Measurements from ENCODE around the gene SPC25.
"Not testable (repeated sequence)": the region's sequence is repeated elsewhere in the genome, so short reads cannot be mapped to it uniquely, and the experiment has no call there.

SPC25 gene

DNA sequence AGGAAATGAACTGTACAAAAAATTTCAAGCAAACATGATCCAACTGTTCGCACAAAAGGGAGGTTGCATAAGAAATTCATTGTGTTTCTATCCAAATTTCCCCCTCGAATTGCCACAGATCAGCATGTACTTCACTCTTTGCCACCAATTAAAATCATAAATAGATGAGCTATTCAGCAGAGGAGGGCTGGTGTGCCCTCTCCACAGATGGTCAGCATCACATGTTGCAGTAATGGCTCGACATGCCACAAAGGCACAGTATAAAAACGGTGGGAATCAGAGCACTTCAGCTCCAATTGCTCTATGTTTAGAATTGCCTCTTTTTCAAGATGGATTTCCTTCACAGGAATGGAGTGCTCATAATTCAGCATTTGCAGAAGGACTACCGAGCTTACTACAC, 10.8 kb upstream of the SPC25 start, which contains the start of gene G6PC2:
G6PC2 (plus strand) TSS at position 289 of the 400 bp plus-strand sequence; CDS start at position 330, 41 bp downstream.
- no peak for DNase-seq

DNA sequence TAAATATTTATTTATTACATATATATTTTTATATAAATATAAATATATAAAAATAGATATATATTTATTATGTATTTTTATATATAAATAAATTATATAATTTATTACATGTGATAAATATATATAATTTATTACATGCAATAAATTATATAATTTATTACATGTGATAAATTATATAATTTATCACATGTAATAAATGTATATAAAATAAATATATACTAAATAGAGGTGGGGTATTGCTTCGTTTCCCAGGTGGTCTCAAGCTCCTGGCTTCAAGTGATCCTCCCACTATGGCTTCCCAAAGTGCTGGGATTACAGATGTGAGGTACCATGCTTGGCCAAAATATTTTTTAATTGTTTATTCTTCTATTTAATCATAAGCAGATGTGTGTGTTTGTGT, 7.2 kb upstream of the SPC25 start:
- no peak for DNase-seq

DNA sequence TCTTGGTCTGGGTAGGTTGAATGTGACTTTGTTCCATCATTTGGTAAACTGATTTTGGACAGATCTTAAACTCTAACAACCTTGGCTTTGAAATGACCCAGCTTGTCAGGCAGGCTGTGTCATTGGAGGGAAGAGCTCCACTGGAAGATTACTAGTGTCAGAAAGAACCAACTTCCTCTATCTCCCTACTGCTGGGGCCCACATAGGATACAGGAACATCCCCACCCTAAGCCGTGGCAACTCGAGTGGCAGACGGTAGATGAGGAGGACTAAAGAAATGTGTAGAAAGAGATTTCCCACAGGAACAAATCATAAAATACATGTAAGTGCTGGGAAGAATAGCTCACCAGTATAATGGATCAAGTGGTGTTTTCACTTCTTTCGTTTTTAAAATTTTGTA, 6.6 kb upstream of the SPC25 start:
- DNase-seq = no peak

- peak; percentile 20 for DNase-seq
Observed at GRCh38 chr2:168895771-168896170, 5.5 kb upstream of the SPC25 start.

- DNase-seq = no peak
Observed at GRCh38 chr2:168894720-168895119, 4.5 kb upstream of the SPC25 start.

DNA sequence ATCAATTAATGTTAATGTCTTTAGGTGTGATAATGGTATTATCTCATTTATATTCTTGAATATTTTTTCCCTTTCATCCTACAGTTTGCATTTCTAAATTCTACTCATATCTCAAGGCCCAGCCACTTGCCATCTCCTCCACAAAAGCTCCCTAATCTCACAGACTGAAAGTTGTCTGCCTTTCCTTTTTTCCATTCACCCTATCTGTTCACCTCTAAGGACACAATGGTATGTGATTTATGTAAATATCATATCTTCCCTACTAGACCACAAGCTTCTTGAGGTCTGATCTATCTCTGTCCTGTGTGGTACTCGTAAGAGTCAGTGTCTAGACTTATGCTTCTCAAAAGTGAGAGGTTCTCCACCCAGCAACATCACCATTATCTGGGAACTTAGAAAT, 3.9 kb upstream of the SPC25 start:
- no peak for DNase-seq

GRCh38 chr2:168892327-168892726, 2.1 kb upstream of the SPC25 start:
- DNase-seq = no peak

- DNase-seq = no peak
Observed at GRCh38 chr2:168889635-168890005, 610 bp downstream of the SPC25 start.

- peak; percentile 20 for DNase-seq
Observed at GRCh38 chr2:168884975-168885374, 5.3 kb downstream of the SPC25 start.

DNA sequence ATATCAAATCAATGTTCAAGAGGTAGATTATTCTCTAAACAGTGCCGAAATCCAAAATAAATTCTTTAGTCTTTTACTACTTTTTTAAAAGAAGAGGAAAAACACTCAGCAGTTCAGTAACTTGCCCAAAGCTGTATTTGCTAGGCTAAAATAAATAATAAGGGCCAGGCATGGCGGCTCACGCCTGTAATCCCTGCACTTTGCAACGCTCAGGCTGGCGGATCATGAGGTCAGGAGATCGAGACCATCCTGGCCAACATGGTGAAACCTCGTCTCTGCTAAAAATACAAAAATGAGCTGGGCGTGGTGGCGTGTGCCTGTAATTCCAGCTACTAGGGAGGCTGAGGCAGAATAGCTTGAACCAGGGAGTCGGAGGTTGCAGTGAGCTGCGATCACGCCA, 8.1 kb downstream of the SPC25 start:
- not testable (repeated sequence) for DNase-seq

GRCh38 chr2:168874368-168875054, 15.7 kb downstream of the SPC25 start:
- no peak for DNase-seq

GRCh38 chr2:168870824-168871223, 19.4 kb downstream of the SPC25 start:
- not testable (repeated sequence) for DNase-seq

GRCh38 chr2:168870369-168870768, 19.9 kb downstream of the SPC25 start:
- DNase-seq = not testable (repeated sequence)

DNA sequence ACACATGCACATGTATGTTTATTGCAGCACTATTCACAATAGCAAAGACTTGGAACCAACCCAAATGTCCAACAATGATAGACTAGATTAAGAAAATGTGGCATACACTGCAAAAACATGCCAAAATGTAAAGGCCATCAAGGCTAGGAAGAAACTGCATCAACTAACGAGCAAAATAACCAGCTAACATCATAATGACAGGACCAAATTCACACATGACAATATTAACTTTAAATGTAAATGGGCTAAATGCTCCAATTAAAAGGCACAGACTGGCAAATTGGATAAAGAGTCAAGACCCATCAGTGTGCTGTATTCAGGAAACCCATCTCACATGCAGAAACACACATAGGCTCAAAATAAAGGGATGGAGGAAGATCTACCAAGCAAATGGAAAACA, 23.1 kb downstream of the SPC25 start:
- DNase-seq = not testable (repeated sequence)

GRCh38 chr2:168858146-168858545, 32.1 kb downstream of the SPC25 start:
- no peak for DNase-seq

- DNase-seq = no peak
Observed at GRCh38 chr2:168855601-168856000, 34.6 kb downstream of the SPC25 start.

DNA sequence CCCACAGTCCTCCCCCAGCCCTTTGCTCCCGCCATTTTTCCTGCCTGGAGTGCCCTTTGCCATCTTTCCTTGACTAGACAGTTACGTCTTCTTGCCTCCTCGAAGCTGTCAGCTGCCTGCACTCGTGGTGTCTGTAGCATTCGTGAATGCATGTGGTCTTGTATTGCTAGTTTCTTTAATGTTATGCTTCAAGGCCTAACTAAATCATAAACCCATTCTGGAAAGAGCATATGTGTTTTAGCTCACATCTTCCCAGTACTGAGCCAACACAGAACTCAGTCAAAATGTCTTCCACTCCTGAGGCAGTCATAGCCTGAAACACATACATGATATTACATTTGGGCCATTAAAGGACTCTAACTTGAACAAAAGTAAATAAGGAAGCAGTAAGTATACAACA, 35.6 kb downstream of the SPC25 start:
- no peak for DNase-seq

GRCh38 chr2:168853471-168853870, 36.8 kb downstream of the SPC25 start:
- no peak for DNase-seq

DNA sequence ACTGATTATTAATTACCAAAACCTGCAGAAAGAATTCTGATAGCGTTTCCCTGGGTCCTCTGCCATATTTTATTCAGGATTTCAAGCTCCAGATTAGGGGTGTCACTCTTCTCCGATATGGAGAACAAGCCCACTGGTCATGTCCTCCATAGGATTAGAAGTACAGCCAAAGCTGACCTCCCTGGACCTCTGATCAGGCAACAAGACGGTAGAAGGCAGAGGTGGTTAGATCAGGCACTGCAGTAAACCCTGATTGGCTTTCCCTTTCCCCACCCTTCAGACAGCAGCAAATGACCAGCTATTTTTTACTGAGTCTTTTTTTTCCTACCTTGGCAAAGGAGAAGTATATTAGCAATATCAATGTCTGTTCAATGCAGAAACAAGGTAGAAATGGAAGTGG, 37.7 kb downstream of the SPC25 start:
- DNase-seq = no peak

- DNase-seq = peak; percentile 72
Observed at GRCh38 chr2:168851674-168852320, 38.4 kb downstream of the SPC25 start.

DNA sequence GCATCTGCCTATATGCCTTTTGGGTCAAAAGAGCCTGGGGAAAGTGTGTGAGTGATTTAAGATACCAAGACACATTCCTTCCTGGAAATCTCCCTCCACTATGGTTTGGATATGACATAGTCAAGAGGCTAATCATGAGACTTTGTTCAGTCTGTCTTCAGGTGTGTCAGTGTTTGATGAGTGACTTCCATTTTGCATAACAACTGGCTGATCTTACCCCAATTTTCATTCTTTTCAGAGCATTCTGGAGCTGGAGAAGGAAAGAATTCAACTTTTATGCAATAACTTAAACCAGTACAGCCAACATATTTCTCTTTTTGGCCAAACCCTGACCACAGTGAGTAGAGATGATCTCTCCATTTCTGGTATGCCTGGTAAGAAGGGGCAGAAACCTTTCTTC, 39.4 kb downstream of the SPC25 start:
- DNase-seq = peak; percentile 1

DNA sequence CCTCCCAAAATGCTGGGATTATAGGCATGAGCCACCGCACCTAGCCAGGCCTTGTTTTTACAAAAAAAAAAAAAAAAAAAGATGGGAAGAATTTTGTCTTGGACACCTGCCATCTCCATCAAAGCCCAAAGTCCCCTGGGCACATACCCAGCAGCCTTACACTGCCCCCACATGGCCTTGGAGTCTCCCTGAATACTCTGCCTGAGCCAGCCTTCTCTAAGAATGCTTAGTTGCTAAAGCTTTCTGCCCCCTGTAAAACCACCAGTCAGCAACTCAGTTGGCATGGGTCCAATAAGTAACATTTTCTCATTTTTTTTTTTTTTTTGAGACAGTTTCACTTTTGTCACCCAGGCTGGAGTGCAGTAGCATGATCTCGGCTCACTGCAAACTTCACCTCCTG, 40.6 kb downstream of the SPC25 start:
- DNase-seq = peak; percentile 40

DNA sequence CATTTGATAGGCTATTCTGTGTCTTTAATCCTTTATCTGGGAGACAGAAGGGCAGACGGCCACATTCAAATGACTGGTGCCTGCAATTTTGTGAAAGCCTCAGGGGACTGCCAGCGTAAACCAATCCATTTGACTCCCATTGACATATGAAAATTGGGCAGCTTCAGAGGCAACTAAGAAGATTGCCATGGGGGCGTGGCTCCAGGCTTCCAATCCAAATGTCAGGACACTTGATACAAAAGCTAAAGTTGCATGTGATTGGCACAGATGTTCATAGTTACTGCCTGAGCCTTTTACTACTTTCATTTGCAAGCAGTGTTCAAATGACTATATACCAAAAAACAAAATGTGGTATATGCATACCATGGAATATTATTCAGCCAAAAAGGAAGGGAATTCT, 42.0 kb downstream of the SPC25 start:
- DNase-seq = no peak

- no peak for DNase-seq
Observed at GRCh38 chr2:168843253-168843652, 47.0 kb downstream of the SPC25 start.

DNA sequence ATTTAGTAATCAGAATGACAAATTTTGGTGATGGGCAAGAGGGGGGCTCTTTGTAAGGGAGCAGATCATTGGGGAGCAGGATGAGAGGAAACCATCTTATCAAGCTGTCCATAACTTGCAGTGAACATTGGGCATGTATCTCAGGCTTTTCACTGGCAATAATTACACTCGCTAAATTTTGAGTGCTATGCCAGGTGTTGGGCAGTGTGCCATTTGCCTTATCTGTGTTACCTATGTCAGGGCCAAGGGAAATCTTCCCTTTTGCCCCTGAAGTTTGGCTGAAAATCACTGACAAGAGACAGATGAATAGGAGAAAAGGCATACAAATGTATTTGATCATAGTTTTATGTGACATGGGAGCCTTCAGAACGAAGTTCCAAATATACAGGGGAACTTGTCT, 48.8 kb downstream of the SPC25 start:
- no peak for DNase-seq

Data from fibroblast of skin of abdomen (primary cell).